Mesendoderm (in vitro differentiated cells): ENCODE results near the gene DNMBP.
"Not testable (repeated sequence)": the region's sequence is repeated elsewhere in the genome, so short reads cannot be mapped to it uniquely, and the experiment has no call there.

Experiments used
- DNase-seq: peaks from one replicate; pipeline ENCODE4 v3.0.0; 2013
- H2AK5ac ChIP-seq: 2 replicates; pipeline ENCODE4 v1.6.1; 2013; ENCODE audit warnings: low read length, inconsistent platforms
- H2BK120ac ChIP-seq: 2 replicates; pipeline ENCODE4 v1.6.1; 2013; ENCODE audit warnings: low read depth, mild to moderate bottlenecking, low read length, moderate library complexity, mixed read lengths
- H2BK15ac ChIP-seq: replicated peaks from 2 replicates; pipeline ENCODE4 v1.6.1; 2013; ENCODE audit warnings: low read depth, mild to moderate bottlenecking, moderate library complexity
- H2BK5ac ChIP-seq: 2 replicates; pipeline ENCODE4 v1.6.1; 2013; ENCODE audit warnings: low read length, inconsistent platforms
- H3K18ac ChIP-seq: 2 replicates; pipeline ENCODE4 v1.6.1; 2013; ENCODE audit warnings: mild to moderate bottlenecking, low read length, mixed read lengths
- H3K23ac ChIP-seq: one replicate; pipeline ENCODE4 v1.6.1; 2013; ENCODE audit warnings: low read length
- H3K27ac ChIP-seq: 2 replicates; pipeline ENCODE4 v1.5.1; 2013; ENCODE audit warnings: low read depth, mild to moderate bottlenecking, inconsistent platforms, low read length, moderate library complexity
- H3K27me3 ChIP-seq: 2 replicates; pipeline ENCODE4 v1.6.1; 2013; ENCODE audit warnings: low read length, control low read depth, mild to moderate bottlenecking, inconsistent platforms; ENCODE audit not compliant: insufficient read depth, poor library complexity
- H3K36me3 ChIP-seq: 2 replicates; pipeline ENCODE4 v1.6.1; 2013; ENCODE audit warnings: low read length, inconsistent platforms; ENCODE audit not compliant: control insufficient read depth, insufficient read depth
- H3K4ac ChIP-seq: one replicate; pipeline ENCODE4 v1.6.1; 2013; ENCODE audit warnings: low read depth, mild to moderate bottlenecking, low read length, moderate library complexity
- H3K4me1 ChIP-seq: 2 replicates; pipeline ENCODE4 v1.6.1; 2013; ENCODE audit warnings: low read depth, low read length, inconsistent platforms; ENCODE audit not compliant: control insufficient read depth
- H3K4me2 ChIP-seq: 2 replicates; pipeline ENCODE4 v1.6.1; 2013; ENCODE audit warnings: low read length
- H3K4me3 ChIP-seq: 2 replicates; pipeline ENCODE4 v1.5.1; 2013; ENCODE audit warnings: mild to moderate bottlenecking, low read length
- H3K56ac ChIP-seq: one replicate; pipeline ENCODE4 v1.6.1; 2013; ENCODE audit warnings: low read length
- H3K79me1 ChIP-seq: 2 replicates; pipeline ENCODE4 v1.6.1; 2013; ENCODE audit warnings: low read length, inconsistent platforms
- H3K79me2 ChIP-seq: 2 replicates; pipeline ENCODE4 v1.6.1; 2013; ENCODE audit warnings: mild to moderate bottlenecking, low read length; ENCODE audit not compliant: control insufficient read depth, insufficient read depth
- H3K9ac ChIP-seq: 2 replicates; pipeline ENCODE4 v1.6.1; 2013; ENCODE audit warnings: low read length, inconsistent platforms
- H4K5ac ChIP-seq: one replicate; pipeline ENCODE4 v1.6.1; 2013; ENCODE audit warnings: low read length
- H4K8ac ChIP-seq: one replicate; pipeline ENCODE4 v1.6.1; 2013; ENCODE audit warnings: low read depth, mild to moderate bottlenecking, control low read depth, low read length, moderate library complexity
- WGBS: extraction: QIAGEN DNeasy Blood & Tissue Kit; methylation state at CpG from one replicate; pipeline ENCODE4 v1.1.7; 2013; ENCODE audit warnings: low lambda C conversion rate, missing lambda C conversion rate; ENCODE audit not compliant: insufficient coverage; ENCODE audit errors: extremely low coverage; 5-methylcytosine and 5-hydroxymethylcytosine counted together

DNMBP gene

GRCh38 chr10:99844433-99844955 lies 165.3 kb downstream of the DNMBP start:
- no peaks in the 10 kb centered on the region for H3K27me3 ChIP-seq
- no peak overlapping the region for H2BK15ac ChIP-seq
- H3K18ac ChIP-seq, result no peak overlapping the region
- H3K9ac ChIP-seq, result no peak overlapping the region
- no peaks in the 10 kb centered on the region for H3K36me3 ChIP-seq
- DNase-seq, result no peak
- no peak overlapping the region for H2AK5ac ChIP-seq
- no peak overlapping the region for H2BK5ac ChIP-seq
- H3K56ac ChIP-seq, result no peak overlapping the region
- no peak overlapping the region for H3K27ac ChIP-seq
- no peak overlapping the region for H3K23ac ChIP-seq
- H3K79me2 ChIP-seq, result no peaks in the 10 kb centered on the region
- H3K4me2 ChIP-seq, result no peak overlapping the region
- H3K79me1 ChIP-seq, result no peaks in the 10 kb centered on the region
- no peaks in the 10 kb centered on the region for H3K4me1 ChIP-seq
- no CpG with 5 or more reads among the region's 6 CpGs for WGBS
- no peak overlapping the region for H4K5ac ChIP-seq
- H4K8ac ChIP-seq, result no peak overlapping the region
- H3K4me3 ChIP-seq, result no peak overlapping the region
- H3K4ac ChIP-seq, result no peak overlapping the region
- H2BK120ac ChIP-seq, result no peak overlapping the region

GRCh38 chr10:99843310-99843709 lies 166.4 kb downstream of the DNMBP start:
- Histone ChIP-seq H2BK5ac (no peak overlapping the region), H3K79me2 (no peaks in the 10 kb centered on the region), H2AK5ac (no peak overlapping the region), H3K27me3 (no peaks in the 10 kb centered on the region), H3K56ac (no peak overlapping the region), H3K9ac (no peak overlapping the region), H3K36me3 (no peaks in the 10 kb centered on the region), H4K5ac (no peak overlapping the region), H3K4ac (no peak overlapping the region), H3K4me1 (no peaks in the 10 kb centered on the region), H4K8ac (no peak overlapping the region), H3K18ac (no peak overlapping the region), H2BK120ac (no peak overlapping the region), H3K4me2 (no peak overlapping the region), H3K23ac (no peak overlapping the region), H2BK15ac (no peak overlapping the region), H3K79me1 (no peaks in the 10 kb centered on the region), H3K4me3 (no peak overlapping the region), H3K27ac (no peak overlapping the region)
- no peak for DNase-seq
- WGBS, result no CpG with 5 or more reads among the region's 3 CpGs

DNA sequence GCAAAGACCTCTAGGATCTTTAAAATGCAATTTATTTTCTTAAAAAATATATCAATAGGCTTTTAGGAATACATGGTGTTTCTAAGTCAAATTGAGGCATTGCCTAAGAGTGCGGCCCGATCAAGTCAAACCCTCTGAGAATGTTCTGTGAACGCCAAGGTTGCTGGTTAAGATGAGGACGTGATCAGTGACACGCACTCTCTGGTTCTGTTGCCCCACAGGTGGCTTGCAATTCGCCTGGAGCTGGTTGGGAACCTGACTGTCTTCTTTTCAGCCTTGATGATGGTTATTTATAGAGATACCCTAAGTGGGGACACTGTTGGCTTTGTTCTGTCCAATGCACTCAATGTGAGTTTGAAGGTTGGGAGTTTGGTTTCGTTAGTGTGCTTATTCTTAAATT lies 168.0 kb downstream of the DNMBP start:
- Histone ChIP-seq H3K27me3 (no peaks in the 10 kb centered on the region), H4K8ac (no peak overlapping the region), H3K56ac (no peak overlapping the region), H3K27ac (no peak overlapping the region), H3K79me2 (no peaks in the 10 kb centered on the region), H3K18ac (no peak overlapping the region), H2BK5ac (no peak overlapping the region), H3K79me1 (no peaks in the 10 kb centered on the region), H2BK15ac (no peak overlapping the region), H3K4me3 (no peak overlapping the region), H4K5ac (no peak overlapping the region), H3K9ac (no peak overlapping the region), H3K4me2 (no peak overlapping the region), H3K4me1 (no peaks in the 10 kb centered on the region), H2AK5ac (no peak overlapping the region), H3K23ac (no peak overlapping the region), H3K4ac (no peak overlapping the region), H2BK120ac (no peak overlapping the region), H3K36me3 (no peaks in the 10 kb centered on the region)
- no peak for DNase-seq
- no CpG with 5 or more reads among the region's 7 CpGs for WGBS

GRCh38 chr10:99840859-99841258 lies 168.9 kb downstream of the DNMBP start:
- H3K4me3 ChIP-seq, H3K56ac ChIP-seq, H4K5ac ChIP-seq, H3K79me2 ChIP-seq, H3K18ac ChIP-seq, H3K79me1 ChIP-seq, H3K23ac ChIP-seq, H3K27me3 ChIP-seq, H3K27ac ChIP-seq, H2AK5ac ChIP-seq, H3K4ac ChIP-seq, H2BK15ac ChIP-seq, H3K4me2 ChIP-seq, H3K4me1 ChIP-seq, H3K9ac ChIP-seq, DNase-seq, H2BK5ac ChIP-seq, H4K8ac ChIP-seq, H3K36me3 ChIP-seq, H2BK120ac ChIP-seq: not testable (repeated sequence)
- no CpG with 5 or more reads among the region's 2 CpGs for WGBS

DNA sequence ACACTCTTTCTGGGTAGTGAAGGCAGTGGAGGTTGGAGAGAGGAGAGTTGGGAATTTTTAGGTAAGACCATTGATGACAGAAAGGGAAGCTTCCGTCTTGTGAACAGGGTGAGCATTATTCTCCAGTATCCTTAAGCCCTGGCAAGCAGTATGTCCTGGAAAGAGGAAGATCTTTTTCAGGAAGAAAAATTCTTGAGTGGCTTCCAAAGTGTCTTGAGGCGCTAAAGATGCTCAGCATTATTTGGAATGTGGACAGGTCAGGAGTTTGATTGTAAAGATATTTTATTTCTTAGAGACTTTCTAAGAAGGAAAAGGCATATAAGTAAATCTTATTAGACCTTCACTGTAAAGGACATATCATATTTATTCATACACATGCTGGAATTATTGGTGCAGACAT lies 173.0 kb downstream of the DNMBP start:
- Histone ChIP-seq H3K79me1 (no peaks in the 10 kb centered on the region), H3K9ac (no peak overlapping the region)
- WGBS, result no CpG with 5 or more reads among the region's 2 CpGs

DNA sequence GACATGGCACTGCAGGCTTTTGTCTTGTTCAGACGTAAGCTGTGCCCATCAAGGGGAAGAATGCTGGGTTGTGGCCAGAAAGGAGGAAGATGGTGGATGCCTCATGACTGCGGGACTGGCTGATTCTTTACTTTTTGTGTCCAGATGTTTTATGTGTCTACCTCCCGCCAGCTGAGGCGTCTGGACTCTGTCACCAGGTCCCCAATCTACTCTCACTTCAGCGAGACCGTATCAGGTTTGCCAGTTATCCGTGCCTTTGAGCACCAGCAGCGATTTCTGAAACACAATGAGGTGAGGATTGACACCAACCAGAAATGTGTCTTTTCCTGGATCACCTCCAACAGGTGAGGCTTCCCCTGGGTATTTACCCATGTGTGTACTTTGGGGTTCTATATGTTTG lies 173.8 kb downstream of the DNMBP start:
- Histone ChIP-seq H3K79me1 (no peaks in the 10 kb centered on the region), H3K18ac (no peak overlapping the region), H3K36me3 (no peaks in the 10 kb centered on the region), H2BK120ac (no peak overlapping the region), H4K5ac (no peak overlapping the region), H3K4me3 (no peak overlapping the region), H2BK5ac (no peak overlapping the region), H2BK15ac (no peak overlapping the region), H3K4ac (no peak overlapping the region), H3K23ac (no peak overlapping the region), H3K27ac (no peak overlapping the region), H2AK5ac (no peak overlapping the region), H3K56ac (no peak overlapping the region), H3K79me2 (no peaks in the 10 kb centered on the region), H4K8ac (no peak overlapping the region), H3K4me1 (no peaks in the 10 kb centered on the region), H3K4me2 (no peak overlapping the region), H3K27me3 (no peaks in the 10 kb centered on the region), H3K9ac (no peak overlapping the region)
- WGBS, result no CpG with 5 or more reads among the region's 8 CpGs
- no peak for DNase-seq

More for the DNA sequence above, 173.0 kb downstream of the DNMBP start:
- H4K5ac ChIP-seq, result no peak overlapping the region
- H3K4me3 ChIP-seq, result no peak overlapping the region
- H2BK15ac ChIP-seq, result no peak overlapping the region
- no peak overlapping the region for H2BK120ac ChIP-seq
- no peak overlapping the region for H3K27ac ChIP-seq
- no peaks in the 10 kb centered on the region for H3K27me3 ChIP-seq
- no peaks in the 10 kb centered on the region for H3K4me1 ChIP-seq
- H3K18ac ChIP-seq, result no peak overlapping the region
- H2BK5ac ChIP-seq, result no peak overlapping the region
- H2AK5ac ChIP-seq, result no peak overlapping the region
- no peaks in the 10 kb centered on the region for H3K36me3 ChIP-seq
- no peak for DNase-seq
- H4K8ac ChIP-seq, result no peak overlapping the region
- H3K23ac ChIP-seq, result no peak overlapping the region
- no peak overlapping the region for H3K4ac ChIP-seq
- H3K56ac ChIP-seq, result no peak overlapping the region
- no peak overlapping the region for H3K4me2 ChIP-seq
- H3K79me2 ChIP-seq, result no peaks in the 10 kb centered on the region
